Activated CD4-positive, alpha-beta T cell treated with anti-CD3 and anti-CD28 coated beads, Interleukin-2, amount 50 U/mL, for 48 hours (primary cell): ENCODE measurements around the gene C1orf210.

Experiments used
- DNase-seq, 2 experiments: peaks; one replicate each; pipeline ENCODE4 v3.0.0-alpha.2; 2020

C1orf210 gene

DNA sequence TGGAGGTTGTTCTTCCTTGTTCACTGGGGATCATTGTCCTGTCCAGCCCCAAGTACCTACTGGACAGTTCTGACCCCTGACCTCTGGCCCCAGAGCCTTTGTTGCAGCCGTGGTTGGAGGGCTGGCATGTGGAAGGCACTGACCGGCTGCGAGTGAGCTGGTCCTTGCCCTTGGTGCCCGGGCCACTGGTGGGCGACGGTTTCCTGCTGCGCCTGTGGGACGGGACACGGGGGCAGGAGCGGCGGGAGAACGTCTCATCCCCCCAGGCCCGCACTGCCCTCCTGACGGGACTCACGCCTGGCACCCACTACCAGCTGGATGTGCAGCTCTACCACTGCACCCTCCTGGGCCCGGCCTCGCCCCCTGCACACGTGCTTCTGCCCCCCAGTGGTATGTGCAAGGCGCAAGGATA, 26.8 kb upstream of the C1orf210 start:
- no peak for DNase-seq

DNA sequence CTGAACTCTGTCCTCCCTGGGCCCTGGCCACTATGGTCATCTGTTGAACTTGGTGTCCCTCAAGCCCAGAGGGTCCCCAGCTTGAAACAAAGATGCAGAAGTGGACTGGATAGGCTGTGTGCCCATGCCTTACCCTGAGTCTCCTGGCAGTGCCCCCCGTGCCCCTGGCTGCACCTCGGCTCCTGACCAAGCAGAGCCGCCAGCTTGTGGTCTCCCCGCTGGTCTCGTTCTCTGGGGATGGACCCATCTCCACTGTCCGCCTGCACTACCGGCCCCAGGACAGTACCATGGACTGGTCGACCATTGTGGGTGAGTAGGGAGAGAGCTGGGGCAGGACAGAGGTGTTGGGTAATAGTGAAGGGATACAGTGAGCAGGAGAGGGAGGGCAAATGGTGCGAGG, 26.1 kb upstream of the C1orf210 start:
- no peak for DNase-seq

DNA sequence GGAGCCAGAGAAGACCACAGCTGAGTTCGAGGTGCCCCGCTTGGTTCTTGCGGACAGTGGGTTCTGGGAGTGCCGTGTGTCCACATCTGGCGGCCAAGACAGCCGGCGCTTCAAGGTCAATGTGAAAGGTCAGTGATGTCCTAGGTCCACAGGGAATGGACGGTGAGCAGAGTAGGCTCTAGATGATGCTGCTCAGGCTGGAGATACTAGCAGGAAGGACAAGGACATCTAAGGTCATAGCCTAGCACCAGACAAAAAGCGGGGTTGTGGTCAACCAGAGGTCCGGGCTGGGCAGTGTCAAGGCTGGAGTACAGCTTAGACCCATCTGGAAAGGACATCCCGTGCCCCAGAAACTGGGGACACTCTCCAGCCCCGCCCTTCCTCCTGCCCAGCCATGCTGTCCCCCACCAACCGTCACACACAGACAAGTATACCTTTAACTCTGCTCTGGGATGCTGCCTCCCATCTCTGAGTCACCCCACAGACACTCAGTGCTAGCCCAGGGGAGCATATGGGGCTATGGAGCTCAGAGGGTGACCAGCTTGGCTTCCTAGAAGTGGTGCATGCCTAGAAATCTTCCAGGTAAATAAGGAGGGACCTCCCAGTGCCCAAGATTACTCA, 24.1 kb upstream of the C1orf210 start:
- DNase-seq = no peak

DNA sequence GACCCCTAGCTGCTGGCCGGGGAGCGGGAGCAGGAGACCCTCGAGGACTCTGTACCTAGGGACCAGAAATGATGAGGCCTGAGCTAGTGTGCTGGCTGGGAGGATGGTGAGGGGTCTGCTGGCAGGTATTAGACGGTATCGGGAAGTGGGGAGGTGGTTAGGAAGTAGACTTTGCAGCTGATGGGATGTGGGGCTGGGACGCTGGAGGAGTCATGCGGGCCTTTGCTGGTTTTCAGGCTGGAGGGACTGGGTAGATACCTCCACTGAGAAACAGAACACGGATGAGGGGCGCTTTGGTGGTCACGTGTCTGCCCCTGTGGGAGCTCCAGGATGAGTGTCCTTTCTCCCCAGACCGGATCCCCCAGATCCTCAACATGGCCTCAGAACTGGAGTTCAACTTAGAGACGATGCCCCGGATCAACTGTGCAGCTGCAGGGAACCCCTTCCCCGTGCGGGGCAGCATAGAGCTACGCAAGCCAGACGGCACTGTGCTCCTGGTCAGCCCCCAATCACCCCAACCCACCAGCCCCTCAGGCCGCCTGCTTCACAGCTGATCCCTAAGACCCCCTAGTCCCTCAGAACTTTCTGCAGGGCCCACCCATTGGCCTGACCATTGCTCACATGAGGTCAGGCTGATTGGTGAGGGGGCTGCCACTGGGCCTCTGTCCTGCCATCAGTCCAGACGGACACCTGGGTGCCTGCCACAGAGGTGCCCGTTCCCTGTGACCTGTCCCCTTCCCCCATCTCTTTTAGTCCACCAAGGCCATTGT, 23.4 kb upstream of the C1orf210 start:
- DNase-seq = no peak

DNA sequence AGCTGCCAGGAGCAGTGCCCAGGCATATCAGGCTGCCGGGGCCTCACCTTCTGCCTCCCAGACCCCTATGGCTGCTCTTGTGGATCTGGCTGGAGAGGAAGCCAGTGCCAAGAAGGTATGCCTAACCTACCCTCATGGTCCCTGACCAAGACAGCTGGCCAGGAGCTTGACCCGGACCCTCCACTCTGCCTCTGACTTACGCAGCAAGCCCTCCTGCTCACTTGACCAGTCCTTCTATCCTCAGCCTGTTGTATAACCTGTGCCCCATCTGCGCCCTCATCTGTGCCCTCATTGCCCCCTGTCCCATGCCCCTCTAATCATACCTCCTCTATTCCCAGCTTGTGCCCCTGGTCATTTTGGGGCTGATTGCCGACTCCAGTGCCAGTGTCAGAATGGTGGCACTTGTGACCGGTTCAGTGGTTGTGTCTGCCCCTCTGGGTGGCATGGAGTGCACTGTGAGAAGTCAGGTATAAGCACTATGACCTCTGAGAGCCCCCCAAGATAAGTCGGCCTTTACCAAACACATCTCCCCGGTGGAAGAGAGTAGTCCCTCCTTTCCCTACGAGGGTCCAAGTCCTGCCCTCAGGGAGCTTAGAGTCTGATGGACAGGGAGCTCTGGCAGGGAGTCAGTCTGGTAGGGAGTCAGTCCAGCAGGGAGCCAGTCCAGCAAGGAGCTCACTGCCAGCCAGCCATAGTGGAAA, 22.2 kb upstream of the C1orf210 start:
- DNase-seq = no peak

DNA sequence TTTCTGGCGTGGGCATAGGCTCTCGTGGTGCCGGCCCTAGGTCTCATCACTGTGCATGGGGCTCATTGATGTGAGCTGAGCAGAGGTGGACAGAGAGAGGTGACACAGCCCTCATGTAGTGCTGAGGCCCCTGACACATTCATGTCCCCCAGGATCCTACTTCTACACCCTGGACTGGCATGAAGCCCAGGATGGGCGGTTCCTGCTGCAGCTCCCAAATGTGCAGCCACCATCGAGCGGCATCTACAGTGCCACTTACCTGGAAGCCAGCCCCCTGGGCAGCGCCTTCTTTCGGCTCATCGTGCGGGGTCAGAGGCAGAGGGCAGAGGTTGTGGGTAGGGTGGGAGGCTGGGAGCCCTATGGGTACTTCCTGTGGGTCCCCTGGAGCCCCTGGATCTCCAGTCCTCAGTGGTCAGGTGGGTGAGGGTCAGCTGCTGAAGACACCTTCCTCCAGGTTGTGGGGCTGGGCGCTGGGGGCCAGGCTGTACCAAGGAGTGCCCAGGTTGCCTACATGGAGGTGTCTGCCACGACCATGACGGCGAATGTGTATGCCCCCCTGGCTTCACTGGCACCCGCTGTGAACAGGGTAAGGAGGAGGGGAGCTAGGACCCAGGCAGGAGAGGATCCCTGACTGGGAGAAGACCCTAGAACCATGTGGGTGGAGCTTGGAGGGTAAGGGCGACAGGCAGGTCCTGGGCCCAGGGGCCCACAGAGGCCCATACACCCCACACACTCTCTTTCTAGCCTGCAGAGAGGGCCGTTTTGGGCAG, 21.5 kb upstream of the C1orf210 start:
- DNase-seq = no peak

DNA sequence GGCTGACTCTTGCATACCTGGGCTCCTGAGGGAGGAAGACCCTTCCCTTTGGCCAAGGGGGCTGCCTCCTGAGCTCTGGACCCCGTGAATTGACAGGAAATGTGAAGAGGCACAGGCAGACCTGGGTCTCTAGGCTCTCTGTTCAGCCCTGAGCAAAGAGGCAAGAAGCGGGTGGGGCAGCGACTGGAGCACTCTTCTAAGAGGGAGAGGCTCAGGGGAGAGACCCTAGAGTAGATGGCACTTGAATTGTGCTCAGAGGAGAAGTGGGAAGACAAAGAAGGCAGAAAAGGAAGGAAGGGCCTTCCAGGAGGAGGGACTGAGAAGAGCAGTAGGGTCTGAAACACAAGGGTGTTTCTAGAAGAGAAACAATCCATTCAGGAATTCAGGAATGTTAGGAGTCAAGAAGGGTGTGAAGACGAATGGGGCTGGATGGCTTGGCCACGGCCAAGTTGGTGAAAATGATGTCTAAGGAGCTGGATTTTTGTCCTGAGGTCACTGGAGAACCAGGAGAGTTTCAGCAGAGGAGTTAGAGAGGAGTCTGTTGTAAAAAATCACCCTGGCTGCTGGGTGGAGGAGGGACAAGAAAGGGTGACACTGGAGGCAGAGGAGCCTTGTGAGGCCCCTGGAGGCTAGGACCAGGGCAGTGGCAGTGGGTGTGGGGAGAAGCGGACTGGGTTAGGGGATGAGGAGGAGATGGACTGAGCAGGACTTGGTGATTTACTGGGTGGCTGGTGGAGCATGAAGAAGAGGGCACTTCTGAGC, 20.7 kb upstream of the C1orf210 start:
- no peak for DNase-seq

DNA sequence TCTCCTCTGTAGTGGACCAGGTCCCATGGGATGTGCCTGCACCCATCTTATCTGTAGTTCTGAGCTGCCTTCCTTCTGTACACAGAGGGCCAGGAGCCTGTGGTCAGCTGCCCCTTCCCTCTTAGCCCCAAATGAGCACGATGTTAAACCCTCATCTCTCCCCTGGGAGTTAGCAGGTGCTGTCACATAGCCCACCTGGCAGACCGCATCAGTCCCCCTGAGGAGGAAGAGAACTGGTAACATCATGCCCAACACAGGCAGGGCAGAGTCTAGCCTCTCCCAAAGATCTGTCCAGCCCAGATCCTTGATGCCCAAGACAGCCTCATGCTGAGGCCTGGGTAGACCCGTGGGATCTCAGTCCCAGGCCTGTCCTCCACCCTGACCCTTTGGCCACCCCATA, 20.1 kb upstream of the C1orf210 start:
- no peak for DNase-seq

DNA sequence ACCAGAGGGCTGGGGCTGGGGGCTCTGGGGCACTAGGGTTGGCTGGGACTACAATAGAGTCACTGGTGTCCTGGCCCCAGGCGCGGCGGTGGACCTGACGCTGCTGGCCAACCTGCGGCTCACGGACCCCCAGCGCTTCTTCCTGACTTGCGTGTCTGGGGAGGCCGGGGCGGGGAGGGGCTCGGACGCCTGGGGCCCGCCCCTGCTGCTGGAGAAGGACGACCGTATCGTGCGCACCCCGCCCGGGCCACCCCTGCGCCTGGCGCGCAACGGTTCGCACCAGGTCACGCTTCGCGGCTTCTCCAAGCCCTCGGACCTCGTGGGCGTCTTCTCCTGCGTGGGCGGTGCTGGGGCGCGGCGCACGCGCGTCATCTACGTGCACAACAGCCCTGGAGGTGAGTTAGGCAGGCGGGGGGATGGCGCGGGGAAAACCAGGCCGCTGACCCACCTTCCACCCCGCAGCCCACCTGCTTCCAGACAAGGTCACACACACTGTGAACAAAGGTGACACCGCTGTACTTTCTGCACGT, 19.5 kb upstream of the C1orf210 start:
- DNase-seq = no peak

DNA sequence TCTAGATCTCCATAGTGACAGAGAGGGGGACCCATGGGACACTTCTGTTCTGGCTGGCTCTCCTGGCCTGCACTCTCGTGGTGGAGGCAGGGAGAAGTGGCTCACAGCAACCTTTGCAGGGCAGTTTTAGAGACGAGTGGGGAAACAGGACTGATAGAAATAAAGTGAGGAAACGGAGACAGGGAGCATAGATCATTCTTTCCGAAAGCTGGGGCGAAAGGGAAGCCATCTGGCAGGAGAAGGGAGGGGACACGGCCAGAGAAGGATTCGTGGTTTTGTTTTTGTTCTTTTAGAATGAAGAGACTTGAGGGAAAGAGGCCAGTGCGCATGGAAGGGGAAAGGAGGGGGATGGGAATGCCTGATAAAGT, 18.9 kb upstream of the C1orf210 start:
- DNase-seq = no peak

DNA sequence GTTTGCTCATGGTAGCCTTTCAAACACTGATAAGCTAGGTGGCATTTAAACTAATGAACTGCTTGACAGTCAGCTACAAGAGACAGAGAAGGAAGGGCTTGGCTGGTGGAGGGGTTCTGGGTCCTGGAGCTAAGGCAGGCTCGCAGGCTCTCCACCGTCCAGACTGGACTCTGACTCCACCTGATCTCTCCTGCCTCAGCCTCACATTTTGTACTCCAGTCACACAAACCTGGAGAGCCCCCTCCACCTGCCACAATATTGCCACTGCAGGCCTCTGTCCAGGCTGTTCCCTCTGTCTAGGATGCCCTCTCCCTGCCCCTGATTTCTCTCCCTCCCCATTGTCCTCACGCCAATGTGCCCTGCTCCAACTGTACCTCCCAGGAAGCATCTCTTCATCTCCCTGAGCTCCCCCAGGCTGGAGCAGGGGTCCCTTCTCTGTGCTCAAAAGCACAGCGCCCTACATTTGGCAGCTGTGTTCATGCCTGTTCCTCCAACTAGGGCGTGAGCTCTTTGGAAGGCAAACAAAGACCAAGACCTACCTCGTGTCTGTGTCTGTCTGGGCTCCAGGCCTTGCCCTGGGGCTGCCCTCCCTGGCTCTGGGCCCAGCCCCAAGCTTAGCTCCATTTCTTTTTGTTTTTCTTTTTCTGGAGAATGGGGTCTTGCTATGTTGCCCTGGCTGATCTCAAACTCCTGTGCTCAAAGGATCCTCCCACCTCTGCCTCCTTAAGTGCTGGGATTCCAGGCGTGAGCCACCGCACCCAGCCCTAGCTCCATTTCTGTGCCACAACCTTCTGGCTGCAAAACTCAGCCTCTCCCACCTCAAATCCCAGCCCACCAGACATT, 18.3 kb upstream of the C1orf210 start:
- no peak for DNase-seq

DNA sequence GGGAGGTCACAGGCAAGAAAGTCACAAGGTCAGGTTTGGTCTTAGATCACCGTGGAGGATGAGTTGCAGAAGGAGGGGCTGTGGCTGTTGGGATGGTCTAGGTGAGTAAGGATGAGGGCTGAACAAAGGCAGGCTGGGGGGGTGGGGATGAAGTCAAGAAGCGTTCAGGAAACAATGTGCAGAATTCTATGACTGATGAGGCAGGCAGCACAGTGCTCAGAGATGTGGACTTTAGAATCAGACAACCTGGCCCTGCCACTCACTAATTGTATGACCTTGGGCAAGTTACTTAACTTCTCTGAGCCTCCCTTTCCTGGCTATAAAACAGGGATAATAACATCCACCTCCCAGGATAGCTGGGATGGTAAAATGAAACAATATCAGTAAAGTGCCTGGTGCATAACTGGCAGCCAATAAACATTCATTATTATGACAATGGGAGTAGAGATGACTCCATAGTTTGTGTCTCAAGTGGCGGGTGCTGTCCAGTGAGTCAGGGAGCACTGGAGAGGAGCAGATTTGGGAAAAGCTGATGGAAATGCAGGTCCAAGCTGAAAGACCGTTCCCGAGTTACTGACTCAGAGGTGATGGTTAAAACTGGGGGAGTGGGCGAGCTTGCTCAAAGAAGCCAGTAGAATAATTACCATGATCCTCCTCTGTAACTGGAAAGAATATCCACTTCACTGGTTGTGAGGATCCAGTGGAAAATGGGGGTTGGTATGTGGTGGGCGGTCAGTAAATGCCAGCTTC, 17.5 kb upstream of the C1orf210 start:
- no peak for DNase-seq

DNA sequence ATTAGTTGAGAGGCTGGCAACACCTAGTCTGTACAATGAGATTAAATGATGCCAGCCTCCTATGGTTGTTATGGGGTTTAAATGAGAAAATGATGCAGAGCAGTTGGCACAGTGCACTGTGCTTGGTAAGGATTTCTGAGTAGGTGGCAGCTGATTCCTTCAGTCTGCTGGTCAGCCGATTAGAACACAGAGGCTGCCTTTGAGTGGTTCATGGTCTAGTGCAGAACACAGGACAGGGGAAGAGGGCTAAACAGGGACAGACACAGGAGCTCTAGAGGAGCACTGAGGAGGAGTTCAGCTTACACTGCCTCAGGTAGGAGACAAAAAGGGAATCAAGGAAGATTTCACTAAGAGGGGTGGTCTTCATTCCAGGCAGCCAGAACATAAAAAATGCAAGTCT, 16.8 kb upstream of the C1orf210 start:
- no peak for DNase-seq

DNA sequence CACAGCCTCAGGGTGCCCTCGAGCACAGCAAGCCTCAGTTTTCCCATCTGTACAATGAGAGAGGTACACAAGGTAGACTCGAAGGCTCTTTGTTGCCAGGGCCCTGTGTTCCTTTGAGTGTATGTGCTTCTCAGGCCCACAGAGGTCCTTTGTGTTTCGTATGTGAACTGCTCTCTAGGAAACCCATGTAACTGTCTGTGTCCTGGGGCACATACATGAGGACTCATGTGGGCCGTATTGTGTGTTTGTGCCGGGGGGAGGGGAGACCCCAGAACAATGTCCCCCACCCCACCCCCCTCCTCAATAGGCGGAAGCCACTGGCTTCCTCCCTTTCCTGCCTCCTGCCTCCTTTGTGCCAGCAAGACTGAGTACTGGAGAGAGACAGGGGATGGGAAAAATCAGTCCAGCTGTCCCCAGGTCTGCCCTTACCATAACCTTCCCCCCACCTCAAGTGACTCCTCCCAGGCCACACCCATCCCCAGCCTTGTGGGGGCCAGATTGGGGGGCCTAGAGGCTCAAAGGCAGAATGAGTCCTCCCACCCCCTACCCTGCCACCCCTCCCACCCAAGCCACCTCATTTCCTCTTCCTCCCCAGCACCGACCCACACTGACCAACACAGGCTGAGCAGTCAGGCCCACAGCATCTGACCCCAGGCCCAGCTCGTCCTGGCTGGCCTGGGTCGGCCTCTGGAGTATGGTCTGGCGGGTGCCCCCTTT, 15.2 kb upstream of the C1orf210 start, which contains the start of gene TIE1:
Gene TIE1 (plus strand): TSS at position 605 of the 717 bp plus-strand sequence. CDS start 90 bp downstream, at position 695.
- no peak for DNase-seq

DNA sequence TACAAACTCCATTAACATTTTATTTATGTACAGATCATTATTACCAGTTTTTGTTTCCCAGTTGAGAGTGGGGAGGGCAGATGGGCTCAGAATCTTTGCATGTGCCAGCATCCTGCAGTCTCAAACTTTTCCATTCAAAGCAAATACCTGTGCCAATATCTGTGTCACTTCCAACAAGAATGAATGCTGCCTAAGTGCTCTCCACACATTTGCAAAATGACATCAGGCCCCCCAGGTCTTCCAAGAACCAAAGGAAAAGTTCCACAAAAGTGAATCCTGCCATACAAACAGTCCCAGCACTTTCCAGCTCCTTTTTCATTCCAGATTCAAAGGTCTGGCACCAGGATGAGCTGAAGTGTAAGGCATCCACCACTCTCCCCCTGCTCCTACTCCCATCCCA, 13.7 kb upstream of the C1orf210 start:
- DNase-seq = no peak

DNA sequence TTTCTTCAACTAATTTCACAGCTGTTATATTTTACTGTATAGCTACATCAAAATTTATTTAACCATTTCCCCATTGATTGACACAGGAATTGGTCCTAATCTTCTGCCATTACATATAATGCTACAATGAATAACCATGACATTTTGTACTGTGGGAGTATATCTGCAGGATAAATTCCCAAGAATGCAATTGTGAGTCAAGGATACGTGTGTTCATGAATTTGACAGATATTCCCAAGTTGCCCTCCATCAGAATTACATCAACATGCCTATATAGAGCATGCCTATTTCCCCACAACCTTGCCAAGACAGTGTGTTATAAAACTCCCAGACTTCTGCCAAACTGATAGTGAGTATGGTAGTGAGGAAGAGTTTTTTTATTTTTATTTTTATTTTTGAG, 12.7 kb upstream of the C1orf210 start:
- no peak for DNase-seq

DNA sequence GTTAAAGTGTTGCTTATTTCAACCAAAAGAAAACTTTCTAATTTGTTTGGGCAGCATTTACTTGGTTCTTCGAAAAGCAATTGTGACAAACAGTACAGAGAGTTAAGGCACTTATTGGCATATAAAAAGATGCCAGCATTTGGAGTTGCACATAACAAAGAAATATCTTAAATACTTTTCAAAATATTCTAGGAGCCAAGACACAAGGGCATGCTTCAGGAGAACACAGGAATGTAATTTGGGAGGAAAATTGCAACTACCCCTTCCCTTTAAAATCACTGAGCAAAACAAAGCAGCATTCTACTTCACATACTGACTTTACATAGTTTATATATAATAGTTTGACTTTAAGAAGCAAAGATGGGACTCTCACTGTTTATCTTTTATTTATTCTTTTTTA, 10.8 kb upstream of the C1orf210 start:
- DNase-seq = no peak

DNA sequence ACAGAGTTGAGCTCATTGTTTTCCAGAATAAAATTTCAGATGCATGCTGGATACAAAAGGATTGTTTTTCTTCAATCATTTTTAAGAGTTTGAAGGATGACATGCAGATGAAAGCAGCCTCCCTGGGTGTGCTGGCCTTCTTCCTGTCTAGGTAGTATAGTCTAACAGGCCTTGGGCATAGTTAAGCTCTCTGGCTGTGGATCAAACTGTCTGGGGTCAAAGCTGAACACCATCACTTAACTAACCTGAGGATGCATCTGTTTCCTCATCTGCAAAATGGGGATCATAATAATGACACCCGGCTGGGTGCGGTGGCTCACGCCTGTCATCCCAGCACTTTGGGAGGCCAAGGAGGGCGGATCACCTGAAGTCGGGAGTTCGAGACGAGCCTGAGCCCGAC, 9.4 kb upstream of the C1orf210 start:
- DNase-seq = no peak

DNA sequence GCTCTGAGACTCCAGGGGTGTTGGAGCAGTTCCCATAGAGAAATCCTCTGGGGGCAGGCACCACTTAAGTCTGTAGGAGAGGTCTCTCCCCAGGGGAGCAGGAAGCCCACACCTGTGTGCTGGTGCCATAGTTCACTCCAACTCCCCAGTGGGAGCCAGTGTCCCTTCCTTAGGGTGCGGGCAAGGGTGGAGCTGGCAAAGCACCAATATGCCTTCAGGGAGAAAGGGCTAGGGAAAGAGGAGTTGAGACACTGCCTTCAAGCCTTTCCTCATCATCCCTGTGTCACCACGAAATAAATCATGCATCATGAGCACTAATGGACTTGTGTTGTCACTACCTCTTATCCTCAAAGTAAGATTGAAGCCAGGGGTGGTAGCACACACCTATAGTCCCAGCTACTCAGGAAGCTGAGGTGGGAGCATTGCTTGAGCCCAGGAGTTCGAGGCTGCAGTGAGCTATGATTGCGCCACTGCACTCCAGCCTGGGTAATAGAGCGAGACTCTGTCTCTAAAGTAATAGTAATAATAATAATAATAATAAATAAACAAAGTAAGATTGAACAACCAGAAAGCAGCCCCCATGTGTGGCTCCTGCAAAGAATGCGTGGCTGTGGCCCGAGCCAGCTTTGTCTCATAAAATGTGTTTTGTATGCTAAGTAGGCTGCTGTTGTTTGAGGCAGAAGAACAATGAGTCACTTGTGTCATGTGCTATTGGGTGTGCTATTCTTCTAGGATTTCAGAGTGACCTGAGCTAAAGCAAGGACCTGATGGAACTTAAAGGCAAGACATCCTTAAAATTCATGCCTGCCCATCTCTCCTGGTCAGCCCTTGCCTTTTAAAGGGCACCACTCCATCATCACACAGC, 8.7 kb upstream of the C1orf210 start:
- DNase-seq = no peak
